Keratinocyte (primary cell): ENCODE results near the gene N4BP2L1.

Experiments
- CTCF ChIP-seq, 3 experiments: IDR thresholded peaks in 1 of 3; conservative IDR thresholded peaks in 1 of 3; optimal IDR thresholded peaks in 1 of 3; 2 replicates in 2 of 3; 3 replicates in 1 of 3; pipeline versions ENCODE3 to v1.5.1; 2011; ENCODE audit warnings: low read length in 3 of 3, mild to moderate bottlenecking in 3 of 3, moderate library complexity in 2 of 3, control low read depth in 1 of 3, inconsistent platforms in 1 of 3; ENCODE audit not compliant: insufficient read depth in 2 of 3; ENCODE audit errors: extremely low read depth in 1 of 3
- EZH2 ChIP-seq: IDR thresholded peaks from one replicate; pipeline ENCODE4 v1.6.1; 2012; ENCODE audit warnings: inconsistent platforms, mild to moderate bottlenecking, low read length, moderate library complexity

- TF ChIP-seq CTCF (optimal IDR thresholded peaks at IDR 0.05 in 1 of 3, IDR thresholded peaks at IDR 0.05 in 1 of 3, conservative IDR thresholded peaks at IDR 0.05 in 1 of 3; ENCODE audit: extremely low read depth in 1 of 3, insufficient read depth in 2 of 3, low read length in 3 of 3): no peak
- no peak for TF ChIP-seq EZH2
Measured at GRCh38 chr13:32409561-32410421, 18.1 kb downstream of the N4BP2L1 start.
